ENCODE results near the gene LY6G6D.

GRCh38 chr6:31720196-31720770 lies 5.1 kb downstream of the LY6G6D start:
- TF ChIP-seq, protein P1, sequence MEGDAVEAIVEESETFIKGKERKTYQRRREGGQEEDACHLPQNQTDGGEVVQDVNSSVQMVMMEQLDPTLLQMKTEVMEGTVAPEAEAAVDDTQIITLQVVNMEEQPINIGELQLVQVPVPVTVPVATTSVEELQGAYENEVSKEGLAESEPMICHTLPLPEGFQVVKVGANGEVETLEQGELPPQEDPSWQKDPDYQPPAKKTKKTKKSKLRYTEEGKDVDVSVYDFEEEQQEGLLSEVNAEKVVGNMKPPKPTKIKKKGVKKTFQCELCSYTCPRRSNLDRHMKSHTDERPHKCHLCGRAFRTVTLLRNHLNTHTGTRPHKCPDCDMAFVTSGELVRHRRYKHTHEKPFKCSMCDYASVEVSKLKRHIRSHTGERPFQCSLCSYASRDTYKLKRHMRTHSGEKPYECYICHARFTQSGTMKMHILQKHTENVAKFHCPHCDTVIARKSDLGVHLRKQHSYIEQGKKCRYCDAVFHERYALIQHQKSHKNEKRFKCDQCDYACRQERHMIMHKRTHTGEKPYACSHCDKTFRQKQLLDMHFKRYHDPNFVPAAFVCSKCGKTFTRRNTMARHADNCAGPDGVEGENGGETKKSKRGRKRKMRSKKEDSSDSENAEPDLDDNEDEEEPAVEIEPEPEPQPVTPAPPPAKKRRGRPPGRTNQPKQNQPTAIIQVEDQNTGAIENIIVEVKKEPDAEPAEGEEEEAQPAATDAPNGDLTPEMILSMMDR (conservative IDR thresholded peaks at IDR 0.05 in 1 of 2, IDR thresholded peaks at IDR 0.05 in 1 of 2; ENCODE audit: low read depth in 1 of 2, low read length in 2 of 2) = no peak
- no peak for TF ChIP-seq EZH2 (IDR thresholded peaks at IDR 0.05; ENCODE audit: low read length, missing control alignments)

Measured in fibroblast of lung (primary cell).